DND-41 (cell line): ENCODE results near the gene TNS1.

Experiments
- ATAC-seq: fragments of 200-7000 bp; cut with Tn5 transposase; 3 replicates; pipeline ENCODE4 v1.9.1; 2021; ENCODE audit warnings: low read depth; ENCODE audit not compliant: insufficient read depth
- DNase-seq: peaks from one replicate; pipeline ENCODE4 v3.0.0-alpha.2; 2020
- H2AFZ ChIP-seq: 2 replicates; pipeline ENCODE4 v1.6.0; 2012; ENCODE audit warnings: low read depth, low read length
- H3K27ac ChIP-seq: 2 replicates; pipeline ENCODE4 v1.5.1; 2012; ENCODE audit warnings: low read length, inconsistent platforms
- H3K27me3 ChIP-seq: fragments of 200-600 bp; sonication (generic); 2 replicates; pipeline ENCODE4 v1.6.0; 2012; ENCODE audit warnings: low read length, mild to moderate bottlenecking, inconsistent platforms; ENCODE audit not compliant: insufficient read depth, poor library complexity
- H3K36me3 ChIP-seq: 2 replicates; pipeline ENCODE4 v1.5.1; 2012; ENCODE audit warnings: low read length, inconsistent platforms; ENCODE audit not compliant: insufficient read depth
- H3K4me1 ChIP-seq: 2 replicates; pipeline ENCODE4 v1.5.1; 2012; ENCODE audit warnings: mild to moderate bottlenecking, low read length; ENCODE audit not compliant: insufficient read depth
- H3K4me2 ChIP-seq: 2 replicates; pipeline ENCODE4 v1.6.0; 2012; ENCODE audit warnings: mild to moderate bottlenecking, moderate library complexity, low read length, inconsistent platforms; ENCODE audit not compliant: insufficient read depth
- H3K4me3 ChIP-seq, 2 experiments: fragments of 200-600 bp in 1 of 2; shearing (Covaris generic) in 1 of 2; 2 replicates each; pipeline ENCODE4 v1.5.1; 2012 to 2016; ENCODE audit warnings: inconsistent platforms in 2 of 2, low read length in 2 of 2, mild to moderate bottlenecking in 2 of 2, low read depth in 1 of 2, moderate library complexity in 1 of 2
- H3K79me2 ChIP-seq: 2 replicates; pipeline ENCODE4 v1.6.0; 2012; ENCODE audit warnings: low read length, inconsistent platforms; ENCODE audit not compliant: insufficient read depth
- H3K9ac ChIP-seq: 2 replicates; pipeline ENCODE4 v1.6.0; 2012; ENCODE audit warnings: low read depth, mild to moderate bottlenecking, inconsistent platforms, low read length, moderate library complexity
- H3K9me3 ChIP-seq: 2 replicates; pipeline ENCODE4 v1.5.1; 2012; ENCODE audit warnings: low read length, moderate library complexity, mild to moderate bottlenecking, inconsistent platforms; ENCODE audit not compliant: insufficient read depth, severe bottlenecking
- H4K20me1 ChIP-seq: 2 replicates; pipeline ENCODE4 v1.6.0; 2012; ENCODE audit warnings: low read length; ENCODE audit not compliant: insufficient read depth
- CTCF ChIP-seq: IDR thresholded peaks from 2 replicates; pipeline ENCODE4 v1.5.1; 2012; ENCODE audit warnings: borderline replicate concordance, low read length, moderate library complexity, mild to moderate bottlenecking; ENCODE audit not compliant: poor library complexity, severe bottlenecking; ENCODE audit errors: extremely low read depth
- EZH2 ChIP-seq: IDR thresholded peaks from 3 replicates; pipeline ENCODE4 v1.6.1; 2012; ENCODE audit warnings: borderline replicate concordance, low read depth, mild to moderate bottlenecking, moderate library complexity, low read length, inconsistent platforms; ENCODE audit not compliant: severe bottlenecking

Gene TNS1

GRCh38 chr2:217949447-217949846 lies 53.3 kb downstream of the TNS1 start:
- no peak overlapping the region for H3K4me3 ChIP-seq
- H2AFZ ChIP-seq: no peak overlapping the region
- H3K4me2 ChIP-seq: no peak overlapping the region
- ATAC-seq: no peak
- no peaks in the 10 kb centered on the region for H3K9me3 ChIP-seq
- peaks cover 13% of the 10 kb centered on the region for H3K27me3 ChIP-seq
- no peaks in the 10 kb centered on the region for H3K79me2 ChIP-seq
- H3K9ac ChIP-seq: no peak overlapping the region
- H4K20me1 ChIP-seq: peaks cover 4% of the 10 kb centered on the region; the same call in 1 of the 2 replicates
- H3K36me3 ChIP-seq: no peaks in the 10 kb centered on the region
- H3K27ac ChIP-seq: no peak overlapping the region
- no peak for DNase-seq
- TF ChIP-seq EZH2 (no peak), CTCF (no peak)
- no peaks in the 10 kb centered on the region for H3K4me1 ChIP-seq

- no peak for ATAC-seq
- Histone ChIP-seq H3K27me3 (peaks cover 13% of the 10 kb centered on the region), H3K27ac (no peak overlapping the region), H3K4me2 (no peak overlapping the region), H3K9me3 (no peaks in the 10 kb centered on the region), H3K79me2 (no peaks in the 10 kb centered on the region), H3K9ac (no peak overlapping the region), H3K36me3 (no peaks in the 10 kb centered on the region), H2AFZ (no peak overlapping the region), H3K4me1 (no peaks in the 10 kb centered on the region), H3K4me3 (no peak overlapping the region), H4K20me1 (peaks cover 4% of the 10 kb centered on the region; the same call in 1 of the 2 replicates)
- DNase-seq: no peak
- TF ChIP-seq CTCF: no peak
- TF ChIP-seq EZH2: no peak
Observed at GRCh38 chr2:217948897-217949296, 53.9 kb downstream of the TNS1 start.

GRCh38 chr2:217948351-217948791 lies 54.4 kb downstream of the TNS1 start:
- H2AFZ ChIP-seq: no peak overlapping the region
- no peaks in the 10 kb centered on the region for H3K79me2 ChIP-seq
- DNase-seq (no peak), ATAC-seq (no peak)
- no peaks in the 10 kb centered on the region for H3K36me3 ChIP-seq
- H3K9ac ChIP-seq: no peak overlapping the region
- no peak overlapping the region for H3K27ac ChIP-seq
- TF ChIP-seq CTCF (no peak), EZH2 (no peak)
- no peak overlapping the region for H3K4me3 ChIP-seq
- peaks cover 13% of the 10 kb centered on the region for H3K27me3 ChIP-seq
- H3K4me2 ChIP-seq: no peak overlapping the region
- H3K9me3 ChIP-seq: no peaks in the 10 kb centered on the region
- H3K4me1 ChIP-seq: no peaks in the 10 kb centered on the region
- H4K20me1 ChIP-seq: peaks cover 4% of the 10 kb centered on the region; the same call in 1 of the 2 replicates
